ENCODE data around the gene BRD4.

GRCh38 chr19:15241259-15241910, 91.0 kb downstream of the BRD4 start:
- TF ChIP-seq CTCF (IDR thresholded peaks at IDR 0.05) (no peak), POLR2A (IDR thresholded peaks at IDR 0.05) (no peak)
